Mesenchymal stem cell (in vitro differentiated cells and primary cell): ENCODE results near the gene GNS.

Experiments
- DNase-seq: peaks from one replicate; pipeline ENCODE4 v3.0.0-alpha.2; 2013
- H2AFZ ChIP-seq: one replicate; pipeline ENCODE4 v1.6.1; 2013; ENCODE audit warnings: low read depth, mild to moderate bottlenecking, control low read depth, inconsistent platforms, low read length, moderate library complexity
- H2AK5ac ChIP-seq: 2 replicates; pipeline ENCODE4 v1.6.1; 2013; ENCODE audit warnings: low read length, moderate library complexity, mild to moderate bottlenecking, inconsistent platforms; ENCODE audit not compliant: severe bottlenecking
- H2BK120ac ChIP-seq: one replicate; pipeline ENCODE4 v1.6.1; 2013; ENCODE audit warnings: low read depth, mild to moderate bottlenecking, inconsistent platforms, low read length, moderate library complexity
- H2BK12ac ChIP-seq, 2 experiments: one replicate each; pipeline ENCODE4 v1.6.1; 2013; ENCODE audit warnings: inconsistent platforms in 2 of 2, low read length in 2 of 2, mild to moderate bottlenecking in 2 of 2, moderate library complexity in 2 of 2, control low read depth in 1 of 2
- H2BK15ac ChIP-seq: one replicate; pipeline ENCODE4 v1.6.1; 2013; ENCODE audit warnings: mild to moderate bottlenecking, low read depth, inconsistent platforms; ENCODE audit not compliant: poor library complexity, severe bottlenecking
- H2BK5ac ChIP-seq: 2 replicates; pipeline ENCODE4 v1.6.1; 2013; ENCODE audit warnings: low read depth, mild to moderate bottlenecking, low read length, control low read depth, inconsistent platforms; ENCODE audit not compliant: poor library complexity, severe bottlenecking
- H3K14ac ChIP-seq, 2 experiments: one replicate each; pipeline ENCODE4 v1.6.1; 2013; ENCODE audit warnings: inconsistent platforms in 2 of 2, low read length in 2 of 2, control low read depth in 1 of 2, mild to moderate bottlenecking in 1 of 2, moderate library complexity in 1 of 2
- H3K18ac ChIP-seq, 2 experiments: one replicate each; pipeline ENCODE4 v1.6.1; 2013; ENCODE audit warnings: inconsistent platforms in 2 of 2, low read length in 2 of 2, control low read depth in 1 of 2, low read depth in 1 of 2, mild to moderate bottlenecking in 1 of 2
- H3K23ac ChIP-seq, 2 experiments: one replicate each; pipeline ENCODE4 v1.6.1; 2013; ENCODE audit warnings: inconsistent platforms in 2 of 2, low read length in 2 of 2, mild to moderate bottlenecking in 2 of 2, moderate library complexity in 2 of 2, control low read depth in 1 of 2
- H3K27ac ChIP-seq: 2 replicates; pipeline ENCODE4 v1.5.1; 2013; ENCODE audit warnings: mild to moderate bottlenecking, moderate library complexity, low read length, control low read depth, inconsistent platforms; ENCODE audit not compliant: poor library complexity, severe bottlenecking
- H3K27me3 ChIP-seq, 2 experiments: 2 replicates each; pipeline versions ENCODE4 v1.6.1 to v1.7.0; 2013; ENCODE audit warnings: low read length in 2 of 2, mild to moderate bottlenecking in 2 of 2, moderate library complexity in 2 of 2, control low read depth in 1 of 2, inconsistent platforms in 1 of 2; ENCODE audit not compliant: control insufficient read depth in 1 of 2, insufficient read depth in 1 of 2
- H3K36me3 ChIP-seq, 2 experiments: 2 replicates each; pipeline versions ENCODE4 v1.6.1 to v1.7.0; 2013; ENCODE audit warnings: low read length in 2 of 2, control low read depth in 1 of 2, inconsistent platforms in 1 of 2, low read depth in 1 of 2, mild to moderate bottlenecking in 1 of 2; ENCODE audit not compliant: insufficient read depth in 2 of 2, control insufficient read depth in 1 of 2
- H3K4ac ChIP-seq, 2 experiments: one replicate each; pipeline ENCODE4 v1.6.1; 2013; ENCODE audit warnings: inconsistent platforms in 2 of 2, low read length in 2 of 2, mild to moderate bottlenecking in 2 of 2, moderate library complexity in 2 of 2, control low read depth in 1 of 2, low read depth in 1 of 2
- H3K4me1 ChIP-seq: 2 replicates; pipeline ENCODE4 v1.6.1; 2013; ENCODE audit warnings: low read depth, low read length, control low read depth; ENCODE audit not compliant: control insufficient read depth, insufficient read depth
- H3K4me2 ChIP-seq: 2 replicates; pipeline ENCODE4 v1.6.1; 2013; ENCODE audit warnings: low read length, mild to moderate bottlenecking, inconsistent platforms; ENCODE audit not compliant: poor library complexity, severe bottlenecking
- H3K4me3 ChIP-seq, 2 experiments: 2 replicates each; pipeline versions ENCODE4 v1.5.1 to v1.7.0; 2013; ENCODE audit warnings: low read length in 2 of 2, mild to moderate bottlenecking in 2 of 2, control low read depth in 1 of 2, low read depth in 1 of 2; ENCODE audit not compliant: insufficient read depth in 1 of 2
- H3K79me1 ChIP-seq: replicated peaks from 2 replicates; pipeline ENCODE4 v1.6.1; 2013; ENCODE audit warnings: mild to moderate bottlenecking, control low read depth, low read length, inconsistent platforms; ENCODE audit not compliant: poor library complexity, severe bottlenecking
- H3K9ac ChIP-seq: 2 replicates; pipeline ENCODE4 v1.7.0; 2013; ENCODE audit warnings: mild to moderate bottlenecking, low read length, moderate library complexity
- H3K9me3 ChIP-seq: 2 replicates; pipeline ENCODE4 v1.7.0; 2013; ENCODE audit warnings: mild to moderate bottlenecking, low read length; ENCODE audit not compliant: control insufficient read depth
- H4K8ac ChIP-seq: one replicate; pipeline ENCODE4 v1.6.1; 2013; ENCODE audit warnings: inconsistent platforms, mild to moderate bottlenecking, low read length, moderate library complexity
- H4K91ac ChIP-seq: one replicate; pipeline ENCODE4 v1.6.1; 2013; ENCODE audit warnings: mild to moderate bottlenecking, low read length, inconsistent platforms
- WGBS: methylation state at CpG from one replicate; pipeline ENCODE4 v1.1.7; 2013; ENCODE audit warnings: mixed read lengths; 5-methylcytosine and 5-hydroxymethylcytosine counted together

Gene GNS

DNA sequence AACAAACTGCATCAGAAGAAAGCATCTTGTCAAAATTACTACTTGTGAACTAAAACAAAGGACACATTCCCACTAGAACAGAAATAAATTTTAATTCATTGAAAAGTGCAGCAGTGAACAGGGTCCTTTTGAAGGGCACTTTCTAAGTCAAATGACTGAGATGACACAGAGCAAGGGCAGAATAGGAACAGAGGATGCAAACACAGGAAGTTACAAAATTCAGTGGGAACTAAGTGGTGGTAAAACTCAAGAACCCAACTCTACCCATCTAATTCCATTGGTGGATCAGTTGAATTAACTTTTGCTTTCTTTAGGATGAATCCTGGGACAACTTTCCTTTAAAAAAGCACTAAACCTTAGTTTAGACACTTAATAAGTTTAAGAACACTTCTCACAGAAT, 45.8 kb downstream of the GNS start:
- no peaks in the 10 kb centered on the region for H3K4me1 ChIP-seq
- no peak overlapping the region for H2BK5ac ChIP-seq
- H4K91ac ChIP-seq: no peak overlapping the region
- no peaks in the 10 kb centered on the region for H3K27me3 ChIP-seq
- DNase-seq: no peak
- no peak overlapping the region for H2AFZ ChIP-seq
- no peak overlapping the region for H3K14ac ChIP-seq
- H3K4me2 ChIP-seq: no peak overlapping the region
- no peak overlapping the region for H3K4me3 ChIP-seq
- H2BK15ac ChIP-seq: no peak overlapping the region
- H3K9me3 ChIP-seq: no peaks in the 10 kb centered on the region
- H3K79me1 ChIP-seq: no peaks in the 10 kb centered on the region
- no peak overlapping the region for H2BK12ac ChIP-seq
- H3K27ac ChIP-seq: no peak overlapping the region
- no peak overlapping the region for H3K23ac ChIP-seq
- no peak overlapping the region for H3K9ac ChIP-seq
- H2AK5ac ChIP-seq: no peak overlapping the region
- H2BK120ac ChIP-seq: no peak overlapping the region
- no peak overlapping the region for H4K8ac ChIP-seq
- no peak overlapping the region for H3K18ac ChIP-seq
- peaks cover 16 to 63% of the 10 kb centered on the region in 2 experiments for H3K36me3 ChIP-seq
- no peak overlapping the region for H3K4ac ChIP-seq

GRCh38 chr12:64709429-64709828, 49.8 kb downstream of the GNS start:
- no peak overlapping the region for H3K4me3 ChIP-seq
- no peak overlapping the region for H3K27ac ChIP-seq
- H3K36me3 ChIP-seq: peaks cover 0 to 25% of the 10 kb centered on the region in 2 experiments
- no peak overlapping the region for H3K18ac ChIP-seq
- H3K27me3 ChIP-seq: no peaks in the 10 kb centered on the region
- no peak overlapping the region for H3K14ac ChIP-seq
- H3K23ac ChIP-seq: no peak overlapping the region
- no peak overlapping the region for H2BK12ac ChIP-seq
- H4K91ac ChIP-seq: no peak overlapping the region
- H2BK120ac ChIP-seq: no peak overlapping the region
- no peak overlapping the region for H2BK5ac ChIP-seq
- no peak overlapping the region for H2AFZ ChIP-seq
- H3K9ac ChIP-seq: no peak overlapping the region
- no peak overlapping the region for H3K4me2 ChIP-seq
- WGBS: 96% methylated on average over 2 of the region's 2 CpGs
- no peak for DNase-seq
- no peaks in the 10 kb centered on the region for H3K79me1 ChIP-seq
- H3K9me3 ChIP-seq: no peaks in the 10 kb centered on the region
- H3K4me1 ChIP-seq: no peaks in the 10 kb centered on the region
- no peak overlapping the region for H3K4ac ChIP-seq
- no peak overlapping the region for H2BK15ac ChIP-seq
- no peak overlapping the region for H4K8ac ChIP-seq
- no peak overlapping the region for H2AK5ac ChIP-seq

- Histone ChIP-seq H3K9me3 (no peaks in the 10 kb centered on the region), H3K4me3 (no peak overlapping the region), H3K9ac (no peak overlapping the region), H4K8ac (no peak overlapping the region), H3K36me3 (peaks cover 0 to 11% of the 10 kb centered on the region in 2 experiments), H3K79me1 (no peaks in the 10 kb centered on the region), H2BK15ac (no peak overlapping the region), H2AFZ (no peak overlapping the region), H3K14ac (no peak overlapping the region), H3K23ac (no peak overlapping the region), H3K27me3 (no peaks in the 10 kb centered on the region), H3K4me2 (no peak overlapping the region), H2AK5ac (no peak overlapping the region), H2BK5ac (no peak overlapping the region), H4K91ac (no peak overlapping the region), H3K4me1 (no peaks in the 10 kb centered on the region), H3K27ac (no peak overlapping the region), H3K4ac (no peak overlapping the region), H3K18ac (no peak overlapping the region), H2BK12ac (no peak overlapping the region), H2BK120ac (no peak overlapping the region)
- no peak for DNase-seq
- WGBS: 100% methylated on average over 1 of the region's 2 CpGs
Observed at GRCh38 chr12:64707926-64708325, 51.3 kb downstream of the GNS start.

- Histone ChIP-seq H4K91ac (no peak overlapping the region), H2BK12ac (no peak overlapping the region), H2BK5ac (no peak overlapping the region), H3K14ac (no peak overlapping the region), H2BK120ac (no peak overlapping the region), H3K4me2 (no peak overlapping the region), H3K4ac (no peak overlapping the region), H3K9ac (no peak overlapping the region), H4K8ac (no peak overlapping the region), H3K18ac (no peak overlapping the region), H3K9me3 (no peaks in the 10 kb centered on the region), H3K4me3 (no peak overlapping the region), H3K27ac (no peak overlapping the region), H2BK15ac (no peak overlapping the region), H3K36me3 (peaks cover 0 to 7% of the 10 kb centered on the region in 2 experiments), H3K23ac (no peak overlapping the region), H3K79me1 (no peaks in the 10 kb centered on the region), H2AK5ac (no peak overlapping the region), H2AFZ (no peak overlapping the region), H3K4me1 (no peaks in the 10 kb centered on the region), H3K27me3 (no peaks in the 10 kb centered on the region)
- WGBS: 97% methylated on average over 4 of the region's 4 CpGs
- DNase-seq: no peak
Observed at GRCh38 chr12:64707362-64707761, 51.8 kb downstream of the GNS start.
